ENCODE measurements around the gene INPP5K.

Gene INPP5K

DNA sequence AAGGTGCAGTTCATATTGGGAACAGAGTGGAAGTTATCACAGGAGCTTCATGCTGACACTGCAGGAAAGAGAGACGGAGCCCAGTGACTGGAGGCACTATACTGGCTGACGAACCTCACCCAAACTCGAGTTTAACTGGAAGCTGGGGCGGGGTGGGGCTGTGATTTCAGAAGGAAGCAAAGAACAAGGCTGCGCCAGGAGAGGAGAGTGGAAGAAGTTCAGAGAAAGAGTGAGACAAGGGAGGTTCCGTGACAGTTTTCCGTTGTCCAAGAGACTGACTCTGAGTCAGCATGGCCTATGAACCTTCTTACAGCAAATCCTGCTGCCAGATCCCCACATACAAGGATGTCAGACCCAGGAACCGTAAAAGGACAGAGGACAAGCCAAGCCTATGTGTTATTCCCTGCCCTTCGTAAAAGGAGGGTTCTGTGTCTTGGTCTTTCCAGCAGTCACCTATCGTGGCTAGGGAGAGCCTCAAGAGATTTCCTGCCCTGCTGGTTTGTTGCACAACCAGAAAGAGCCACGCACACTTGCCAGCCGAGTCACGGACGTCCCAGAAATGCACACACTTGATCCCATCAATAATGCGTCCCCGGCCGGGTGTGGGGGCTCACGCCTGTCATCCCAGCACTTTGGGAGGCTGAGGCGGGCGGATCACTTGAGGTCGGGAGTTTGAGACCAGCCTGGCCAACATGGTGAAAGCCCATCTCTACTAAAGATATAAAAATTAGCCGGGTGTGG, 41.1 kb upstream of the INPP5K start:
- Histone ChIP-seq H3K9ac (ENCODE audit: low read length) (no peak overlapping the region), H3K4me3 (ENCODE audit: low read depth in 1 of 2, low read length in 2 of 2) (no peak overlapping the region), H3K27ac (ENCODE audit: low read depth, low read length) (no peak overlapping the region), H3K27me3 (ENCODE audit: control insufficient read depth in 1 of 2, insufficient read depth in 2 of 2, low read length in 2 of 2) (no peaks in the 10 kb centered on the region), H3K4me1 (ENCODE audit: insufficient read depth, low read length) (peaks cover 56% of the 10 kb centered on the region), H3K36me3 (ENCODE audit: insufficient read depth, low read length) (no peaks in the 10 kb centered on the region), H3K9me3 (ENCODE audit: low read length) (no peaks in the 10 kb centered on the region)

DNA sequence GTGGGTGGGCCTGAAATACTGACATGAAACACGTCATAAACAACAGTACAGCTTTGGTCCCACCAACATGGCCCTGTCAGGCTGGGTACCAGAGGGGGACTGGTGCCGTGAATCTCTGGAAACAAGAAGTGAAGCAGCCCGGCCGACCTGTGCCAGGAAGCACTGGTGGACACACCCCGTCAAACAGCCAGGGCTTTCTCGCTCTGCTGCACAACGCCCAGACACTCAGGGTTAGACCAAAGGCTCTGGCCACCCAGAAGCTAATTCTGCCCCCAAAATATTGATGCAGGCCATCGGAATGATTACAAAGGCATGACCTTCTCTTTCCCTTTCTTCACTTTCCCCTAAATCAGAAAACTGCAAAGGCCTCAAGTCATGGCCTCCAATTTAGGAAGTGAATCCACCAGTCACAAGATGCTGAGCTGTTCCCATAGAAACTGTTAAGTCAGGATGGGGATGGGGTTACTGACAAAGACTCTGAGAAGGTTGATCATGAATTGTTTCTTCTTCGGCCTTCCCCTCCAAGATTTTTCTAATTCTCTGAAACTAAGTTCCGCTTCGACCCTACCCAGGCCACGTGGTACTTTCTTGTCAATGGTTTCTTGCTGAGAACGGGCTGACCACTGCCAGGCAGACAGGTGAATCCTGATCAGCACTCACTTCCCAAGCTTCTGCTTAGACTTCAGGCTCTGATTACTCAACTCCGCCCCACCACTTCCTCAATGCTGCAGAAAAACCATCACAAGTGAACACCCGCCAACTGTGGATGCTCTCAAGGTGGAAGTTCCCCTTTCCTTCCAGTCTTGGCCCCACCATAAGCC, 39.4 kb upstream of the INPP5K start:
- no peaks in the 10 kb centered on the region for H3K27me3 ChIP-seq (ENCODE audit: control insufficient read depth in 1 of 2, insufficient read depth in 2 of 2, low read length in 2 of 2)
- H3K9me3 ChIP-seq (ENCODE audit: low read length), result no peaks in the 10 kb centered on the region
- no peak overlapping the region for H3K9ac ChIP-seq (ENCODE audit: low read length)
- H3K27ac ChIP-seq (ENCODE audit: low read depth, low read length), result no peak overlapping the region
- peaks cover 17% of the 10 kb centered on the region for H3K36me3 ChIP-seq (ENCODE audit: insufficient read depth, low read length)
- no peak overlapping the region for H3K4me3 ChIP-seq (ENCODE audit: low read depth in 1 of 2, low read length in 2 of 2)
- H3K4me1 ChIP-seq (ENCODE audit: insufficient read depth, low read length), result peaks cover 49% of the 10 kb centered on the region

GRCh38 chr17:1554751-1555540, 38.5 kb upstream of the INPP5K start:
- Histone ChIP-seq H3K27me3 (ENCODE audit: control insufficient read depth in 1 of 2, insufficient read depth in 2 of 2, low read length in 2 of 2) (no peaks in the 10 kb centered on the region), H3K4me3 (ENCODE audit: low read depth in 1 of 2, low read length in 2 of 2) (no peak overlapping the region), H3K9me3 (ENCODE audit: low read length) (no peaks in the 10 kb centered on the region), H3K4me1 (ENCODE audit: insufficient read depth, low read length) (peaks cover 41% of the 10 kb centered on the region), H3K9ac (ENCODE audit: low read length) (no peak overlapping the region), H3K27ac (ENCODE audit: low read depth, low read length) (no peak overlapping the region), H3K36me3 (ENCODE audit: insufficient read depth, low read length) (peaks cover 26% of the 10 kb centered on the region)

DNA sequence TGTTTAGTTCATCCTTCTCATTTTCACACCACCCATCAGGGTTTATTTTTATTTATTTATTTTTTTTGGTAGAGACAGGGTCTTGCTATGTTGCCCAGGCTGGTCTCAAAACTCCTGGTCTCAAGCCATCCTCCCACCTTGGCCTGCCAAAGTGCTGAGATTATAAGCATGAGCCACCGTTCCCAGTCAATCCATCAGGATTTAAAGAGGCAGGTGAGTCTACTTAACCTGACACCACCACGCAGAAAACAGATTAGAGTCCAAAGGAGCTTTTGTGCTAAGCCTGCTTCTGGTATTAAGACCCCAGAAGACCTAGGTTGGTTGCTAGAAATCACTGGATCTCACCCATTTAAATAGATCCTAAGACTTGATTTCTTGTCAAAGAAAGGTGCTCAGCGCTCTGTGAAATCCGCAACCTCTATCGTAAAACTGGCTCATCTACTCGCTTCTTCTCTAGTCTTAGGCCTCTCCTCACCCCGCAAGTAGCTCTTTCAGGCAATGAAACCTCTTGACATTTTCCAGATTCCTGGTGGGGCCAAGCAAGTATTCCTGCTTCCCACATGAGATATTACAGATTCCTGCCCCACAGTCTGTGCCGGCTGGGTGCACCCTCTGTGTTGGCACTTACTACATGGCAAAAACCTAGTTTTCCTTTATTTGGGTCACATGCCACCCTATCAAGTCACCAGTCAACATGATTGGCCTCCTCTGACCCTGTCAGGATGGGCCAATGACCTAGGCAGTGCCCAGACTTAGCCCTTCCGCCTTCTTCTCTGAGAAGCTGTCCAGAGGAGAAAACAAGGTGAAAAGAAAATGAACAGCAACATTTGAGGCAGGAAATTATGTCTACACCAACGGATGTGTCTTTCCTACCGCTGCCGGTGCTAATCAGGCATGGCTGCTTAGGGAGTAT, 37.2 kb upstream of the INPP5K start:
- H3K4me3 ChIP-seq (ENCODE audit: low read depth in 1 of 2, low read length in 2 of 2), result no peak overlapping the region
- H3K9ac ChIP-seq (ENCODE audit: low read length), result peak overlapping the region; percentile 0
- no peaks in the 10 kb centered on the region for H3K9me3 ChIP-seq (ENCODE audit: low read length)
- peak overlapping the region; percentile 28 for H3K27ac ChIP-seq (ENCODE audit: low read depth, low read length)
- H3K27me3 ChIP-seq (ENCODE audit: control insufficient read depth in 1 of 2, insufficient read depth in 2 of 2, low read length in 2 of 2), result no peaks in the 10 kb centered on the region
- H3K4me1 ChIP-seq (ENCODE audit: insufficient read depth, low read length), result peaks cover 30% of the 10 kb centered on the region
- H3K36me3 ChIP-seq (ENCODE audit: insufficient read depth, low read length), result peaks cover 37% of the 10 kb centered on the region

GRCh38 chr17:1552932-1553331, 36.5 kb upstream of the INPP5K start:
- Histone ChIP-seq H3K4me1 (ENCODE audit: insufficient read depth, low read length) (peaks cover 30% of the 10 kb centered on the region), H3K27me3 (ENCODE audit: control insufficient read depth in 1 of 2, insufficient read depth in 2 of 2, low read length in 2 of 2) (no peaks in the 10 kb centered on the region), H3K9me3 (ENCODE audit: low read length) (no peaks in the 10 kb centered on the region), H3K27ac (ENCODE audit: low read depth, low read length) (no peak overlapping the region), H3K9ac (ENCODE audit: low read length) (no peak overlapping the region), H3K36me3 (ENCODE audit: insufficient read depth, low read length) (peaks cover 44% of the 10 kb centered on the region), H3K4me3 (ENCODE audit: low read depth in 1 of 2, low read length in 2 of 2) (no peak overlapping the region)

GRCh38 chr17:1551741-1552140, 35.3 kb upstream of the INPP5K start:
- H3K9ac ChIP-seq (ENCODE audit: low read length), result no peak overlapping the region
- peaks cover 49% of the 10 kb centered on the region for H3K36me3 ChIP-seq (ENCODE audit: insufficient read depth, low read length)
- H3K27ac ChIP-seq (ENCODE audit: low read depth, low read length), result no peak overlapping the region
- no peak overlapping the region for H3K4me3 ChIP-seq (ENCODE audit: low read depth in 1 of 2, low read length in 2 of 2)
- H3K9me3 ChIP-seq (ENCODE audit: low read length), result no peaks in the 10 kb centered on the region
- no peaks in the 10 kb centered on the region for H3K27me3 ChIP-seq (ENCODE audit: control insufficient read depth in 1 of 2, insufficient read depth in 2 of 2, low read length in 2 of 2)
- H3K4me1 ChIP-seq (ENCODE audit: insufficient read depth, low read length), result peaks cover 30% of the 10 kb centered on the region

DNA sequence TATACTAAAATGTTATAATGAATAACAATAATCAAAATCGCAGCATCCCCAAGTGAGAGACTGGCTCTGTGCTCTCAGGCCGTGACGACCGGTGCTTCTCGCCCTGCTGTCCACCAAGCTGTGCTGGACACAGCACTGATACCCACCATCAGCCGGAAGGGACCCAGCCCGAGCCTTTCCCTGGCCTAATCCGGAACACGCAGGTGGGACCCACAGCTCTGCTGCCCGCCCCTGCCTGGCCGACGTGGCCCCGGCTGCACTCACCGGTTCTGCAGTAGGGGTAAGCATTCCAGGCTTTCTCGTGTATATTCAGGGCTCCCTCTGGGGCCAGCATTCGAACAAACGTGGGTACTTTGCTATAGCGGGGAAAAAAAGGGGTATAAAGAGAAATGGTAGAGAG, 31.6 kb upstream of the INPP5K start:
- no peaks in the 10 kb centered on the region for H3K9me3 ChIP-seq (ENCODE audit: low read length)
- peaks cover under 1% of the 10 kb centered on the region for H3K4me1 ChIP-seq (ENCODE audit: insufficient read depth, low read length)
- H3K4me3 ChIP-seq (ENCODE audit: low read depth in 1 of 2, low read length in 2 of 2), result no peak overlapping the region
- no peak overlapping the region for H3K9ac ChIP-seq (ENCODE audit: low read length)
- no peaks in the 10 kb centered on the region for H3K27me3 ChIP-seq (ENCODE audit: control insufficient read depth in 1 of 2, insufficient read depth in 2 of 2, low read length in 2 of 2)
- H3K27ac ChIP-seq (ENCODE audit: low read depth, low read length), result no peak overlapping the region
- H3K36me3 ChIP-seq (ENCODE audit: insufficient read depth, low read length), result peaks cover 58% of the 10 kb centered on the region

DNA sequence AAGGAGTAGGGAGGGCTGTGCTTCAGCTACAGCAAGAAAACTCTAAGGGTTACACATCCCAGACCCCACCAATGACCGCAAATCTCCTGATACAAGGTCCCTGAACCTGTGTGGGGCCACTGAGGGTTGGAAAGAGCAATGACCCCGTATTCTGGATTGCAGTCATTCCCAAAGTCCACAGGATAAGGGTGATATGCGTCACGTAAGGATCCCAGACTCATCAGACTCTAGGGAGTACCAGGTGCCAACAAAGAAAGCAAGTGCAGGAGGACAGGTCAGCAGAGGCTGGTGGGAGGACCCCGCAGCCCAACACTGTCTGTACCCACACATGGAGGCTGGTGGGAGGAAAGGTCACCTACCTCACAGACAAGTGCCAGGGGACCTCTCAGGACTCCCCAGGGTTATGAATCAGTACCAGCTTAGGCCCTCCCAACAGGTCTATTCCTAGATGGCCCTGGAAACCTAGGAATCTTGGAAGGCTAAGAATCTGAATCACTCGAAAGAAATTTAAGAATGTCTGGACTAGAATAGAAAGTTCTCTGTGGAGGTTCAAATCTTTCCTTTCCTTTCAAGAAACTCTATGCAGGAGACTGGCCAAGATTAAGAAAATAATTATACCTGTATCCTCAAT, 30.0 kb upstream of the INPP5K start:
- Histone ChIP-seq H3K4me1 (ENCODE audit: insufficient read depth, low read length) (no peaks in the 10 kb centered on the region), H3K36me3 (ENCODE audit: insufficient read depth, low read length) (peaks cover 61% of the 10 kb centered on the region), H3K9me3 (ENCODE audit: low read length) (no peaks in the 10 kb centered on the region), H3K9ac (ENCODE audit: low read length) (no peak overlapping the region), H3K4me3 (ENCODE audit: low read depth in 1 of 2, low read length in 2 of 2) (no peak overlapping the region), H3K27ac (ENCODE audit: low read depth, low read length) (no peak overlapping the region), H3K27me3 (ENCODE audit: control insufficient read depth in 1 of 2, insufficient read depth in 2 of 2, low read length in 2 of 2) (no peaks in the 10 kb centered on the region)

GRCh38 chr17:1545618-1546017, 29.2 kb upstream of the INPP5K start:
- H3K9me3 ChIP-seq (ENCODE audit: low read length), result no peaks in the 10 kb centered on the region
- H3K4me1 ChIP-seq (ENCODE audit: insufficient read depth, low read length), result no peaks in the 10 kb centered on the region
- H3K36me3 ChIP-seq (ENCODE audit: insufficient read depth, low read length), result peaks cover 61% of the 10 kb centered on the region
- H3K27ac ChIP-seq (ENCODE audit: low read depth, low read length), result no peak overlapping the region
- H3K9ac ChIP-seq (ENCODE audit: low read length), result no peak overlapping the region
- no peaks in the 10 kb centered on the region for H3K27me3 ChIP-seq (ENCODE audit: control insufficient read depth in 1 of 2, insufficient read depth in 2 of 2, low read length in 2 of 2)
- no peak overlapping the region for H3K4me3 ChIP-seq (ENCODE audit: low read depth in 1 of 2, low read length in 2 of 2)

- Histone ChIP-seq H3K27me3 (ENCODE audit: control insufficient read depth in 1 of 2, insufficient read depth in 2 of 2, low read length in 2 of 2) (no peaks in the 10 kb centered on the region), H3K27ac (ENCODE audit: low read depth, low read length) (no peak overlapping the region), H3K9ac (ENCODE audit: low read length) (no peak overlapping the region), H3K4me1 (ENCODE audit: insufficient read depth, low read length) (no peaks in the 10 kb centered on the region), H3K36me3 (ENCODE audit: insufficient read depth, low read length) (peaks cover 59% of the 10 kb centered on the region), H3K9me3 (ENCODE audit: low read length) (no peaks in the 10 kb centered on the region), H3K4me3 (ENCODE audit: low read depth in 1 of 2, low read length in 2 of 2) (no peak overlapping the region)
Measured at GRCh38 chr17:1542316-1542715, 25.9 kb upstream of the INPP5K start.
